ENCODE data around the gene PEX5L. TPM values are rescaled to one million over a fixed set of nuclear protein-coding genes. Genes with fewer than 3 reads are reported as not detected.

The PEX5L gene
- total RNA-seq, 4 donors from 2014 or later, result 0.16 TPM; not detected in 3

DNA sequence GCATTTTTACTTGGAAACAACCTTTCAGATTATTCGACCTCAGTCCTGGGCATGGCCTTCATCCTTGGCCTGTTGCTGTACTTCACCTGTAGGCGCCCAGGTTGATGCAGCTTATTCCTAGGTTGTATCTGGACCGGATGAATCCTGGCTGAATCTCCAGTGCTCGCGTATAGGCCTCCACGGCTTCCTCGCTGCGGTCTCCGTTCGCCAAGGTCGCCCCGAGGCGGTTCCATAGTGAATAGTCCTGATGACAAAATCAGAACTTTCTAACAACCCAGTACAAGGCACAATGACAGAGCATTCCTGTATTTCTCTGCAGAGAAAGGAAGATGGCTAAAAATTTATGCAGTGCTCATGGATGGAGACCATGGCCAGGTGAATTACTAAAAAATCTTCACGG, 229.1 kb downstream of the PEX5L start:
- no peak overlapping the region for H3K4me3 ChIP-seq
- H3K27ac ChIP-seq, result no peak overlapping the region
- no peak for TF ChIP-seq EP300 (IDR thresholded peaks at IDR 0.05)
- TF ChIP-seq POLR2A (IDR thresholded peaks at IDR 0.05), result no peak
- TF ChIP-seq, protein P1, sequence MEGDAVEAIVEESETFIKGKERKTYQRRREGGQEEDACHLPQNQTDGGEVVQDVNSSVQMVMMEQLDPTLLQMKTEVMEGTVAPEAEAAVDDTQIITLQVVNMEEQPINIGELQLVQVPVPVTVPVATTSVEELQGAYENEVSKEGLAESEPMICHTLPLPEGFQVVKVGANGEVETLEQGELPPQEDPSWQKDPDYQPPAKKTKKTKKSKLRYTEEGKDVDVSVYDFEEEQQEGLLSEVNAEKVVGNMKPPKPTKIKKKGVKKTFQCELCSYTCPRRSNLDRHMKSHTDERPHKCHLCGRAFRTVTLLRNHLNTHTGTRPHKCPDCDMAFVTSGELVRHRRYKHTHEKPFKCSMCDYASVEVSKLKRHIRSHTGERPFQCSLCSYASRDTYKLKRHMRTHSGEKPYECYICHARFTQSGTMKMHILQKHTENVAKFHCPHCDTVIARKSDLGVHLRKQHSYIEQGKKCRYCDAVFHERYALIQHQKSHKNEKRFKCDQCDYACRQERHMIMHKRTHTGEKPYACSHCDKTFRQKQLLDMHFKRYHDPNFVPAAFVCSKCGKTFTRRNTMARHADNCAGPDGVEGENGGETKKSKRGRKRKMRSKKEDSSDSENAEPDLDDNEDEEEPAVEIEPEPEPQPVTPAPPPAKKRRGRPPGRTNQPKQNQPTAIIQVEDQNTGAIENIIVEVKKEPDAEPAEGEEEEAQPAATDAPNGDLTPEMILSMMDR (IDR thresholded peaks at IDR 0.05), result no peak
- TF ChIP-seq POLR2AphosphoS5 (IDR thresholded peaks at IDR 0.05), result no peak
- H3K4me1 ChIP-seq, result no peaks in the 10 kb centered on the region
- no peaks in the 10 kb centered on the region for H3K9me3 ChIP-seq
- DNase-seq (ENCODE audit: low spot score in 2 of 2), result no peak
- 96% methylated on average over 14 of the region's 14 CpGs for WGBS
- no peaks in the 10 kb centered on the region for H3K36me3 ChIP-seq
- H3K27me3 ChIP-seq, result no peaks in the 10 kb centered on the region

DNA sequence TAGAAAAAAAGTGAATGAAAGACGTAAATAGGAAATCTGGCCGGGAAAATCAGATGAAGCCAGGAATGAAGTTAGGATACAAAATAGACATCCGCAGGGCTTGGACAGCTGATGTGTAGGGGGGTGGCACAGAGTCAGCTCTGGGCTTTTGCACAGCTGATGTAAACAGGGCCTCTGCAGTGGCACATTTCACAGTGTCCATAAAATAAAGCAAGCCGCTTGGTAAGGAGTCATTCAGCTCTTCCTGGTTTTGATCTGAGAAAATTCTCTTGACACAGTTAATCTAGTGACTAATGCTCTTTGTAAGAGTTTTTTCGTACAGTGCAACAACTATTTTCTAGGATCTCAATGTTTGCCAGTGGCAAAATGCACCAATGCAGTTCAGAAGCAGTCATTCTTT, 230.6 kb downstream of the PEX5L start:
- no peak for TF ChIP-seq POLR2A (IDR thresholded peaks at IDR 0.05)
- WGBS, result 69% methylated on average over 5 of the region's 5 CpGs
- Histone ChIP-seq H3K9me3 (no peaks in the 10 kb centered on the region), H3K27me3 (no peaks in the 10 kb centered on the region), H3K36me3 (no peaks in the 10 kb centered on the region), H3K4me1 (no peaks in the 10 kb centered on the region), H3K27ac (no peak overlapping the region), H3K4me3 (no peak overlapping the region)
- no peak for DNase-seq (ENCODE audit: low spot score in 2 of 2)

DNA sequence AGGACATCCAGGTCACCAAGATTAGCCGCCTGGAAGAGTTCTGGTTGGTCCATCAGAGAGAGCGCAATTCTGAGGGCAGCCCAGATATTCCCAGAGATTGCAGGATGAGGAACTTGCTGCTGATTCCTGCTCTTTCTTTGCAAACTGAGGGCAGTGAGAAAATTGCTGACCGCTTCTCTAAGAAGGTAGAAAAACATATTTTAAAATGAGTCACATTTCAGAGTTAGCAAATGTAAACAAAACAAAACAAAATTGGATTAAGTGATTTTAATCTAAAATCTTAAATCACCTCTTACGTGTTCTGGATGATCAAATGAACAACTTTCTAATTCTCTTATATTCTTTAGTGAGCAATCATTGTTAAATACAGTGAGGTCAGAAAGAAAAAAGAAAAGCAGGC, 234.9 kb downstream of the PEX5L start:
- WGBS, result 85% methylated on average over 4 of the region's 4 CpGs
- no peak for TF ChIP-seq EP300 (IDR thresholded peaks at IDR 0.05)
- TF ChIP-seq, protein P1 (IDR thresholded peaks at IDR 0.05), result no peak
- TF ChIP-seq POLR2AphosphoS5 (IDR thresholded peaks at IDR 0.05), result no peak
- TF ChIP-seq POLR2A (IDR thresholded peaks at IDR 0.05), result no peak
- no peaks in the 10 kb centered on the region for H3K4me1 ChIP-seq

DNA sequence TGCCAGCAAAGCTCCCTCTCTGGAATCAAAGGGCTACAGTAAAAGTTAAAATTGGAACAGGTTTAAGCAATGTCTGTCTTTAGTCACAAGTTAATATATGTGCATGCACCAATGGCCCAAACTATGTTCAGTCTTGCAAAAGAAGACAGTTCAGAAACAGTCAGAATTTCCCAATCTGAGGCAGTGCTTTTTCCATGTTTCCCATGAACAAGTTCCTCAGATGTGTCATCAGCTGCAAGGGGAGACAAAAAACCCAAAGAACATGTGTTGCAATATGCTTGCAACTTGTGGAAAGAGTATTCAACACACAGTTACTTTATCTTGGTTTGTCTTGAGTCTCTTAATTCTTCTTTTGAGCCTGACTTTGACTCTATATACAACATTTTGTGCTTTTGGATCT, 235.5 kb downstream of the PEX5L start:
- H3K36me3 ChIP-seq, result no peaks in the 10 kb centered on the region
- no peaks in the 10 kb centered on the region for H3K27me3 ChIP-seq
- TF ChIP-seq POLR2AphosphoS5 (IDR thresholded peaks at IDR 0.05) (no peak), EP300 (IDR thresholded peaks at IDR 0.05) (no peak), POLR2A (IDR thresholded peaks at IDR 0.05) (no peak)
- TF ChIP-seq, protein P1 (IDR thresholded peaks at IDR 0.05), result no peak
- H3K27ac ChIP-seq, result no peak overlapping the region
- DNase-seq (ENCODE audit: low spot score in 2 of 2), result no peak
- no peak overlapping the region for H3K4me3 ChIP-seq
- H3K9me3 ChIP-seq, result no peaks in the 10 kb centered on the region
- no peaks in the 10 kb centered on the region for H3K4me1 ChIP-seq

More for the DNA sequence above, 234.9 kb downstream of the PEX5L start:
- Histone ChIP-seq H3K9me3 (no peaks in the 10 kb centered on the region), H3K27ac (no peak overlapping the region), H3K27me3 (no peaks in the 10 kb centered on the region), H3K4me3 (no peak overlapping the region), H3K36me3 (no peaks in the 10 kb centered on the region)
- DNase-seq (ENCODE audit: low spot score in 2 of 2), result no peak

DNA sequence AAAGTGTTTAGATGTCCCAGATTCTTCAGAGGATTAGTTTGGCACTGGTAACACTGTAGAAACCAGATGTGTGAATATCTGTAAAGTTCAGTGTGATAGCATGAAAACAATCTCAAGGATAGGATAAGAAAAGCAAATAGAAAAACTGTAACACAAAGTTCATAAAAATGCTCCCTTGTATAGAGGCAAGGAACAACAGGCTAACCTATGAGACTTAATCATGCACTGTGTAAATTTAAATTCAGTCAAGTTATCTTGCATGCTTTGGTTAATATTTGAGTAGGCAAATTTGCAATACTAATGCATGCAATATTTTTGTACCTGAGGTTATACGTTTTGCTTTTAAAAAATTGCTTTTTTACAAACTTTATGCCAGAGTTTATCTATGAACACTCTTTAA, 239.5 kb downstream of the PEX5L start:
- TF ChIP-seq, protein P1 (IDR thresholded peaks at IDR 0.05), result no peak
- TF ChIP-seq POLR2A (IDR thresholded peaks at IDR 0.05) (no peak), POLR2AphosphoS5 (IDR thresholded peaks at IDR 0.05) (no peak), EP300 (IDR thresholded peaks at IDR 0.05) (no peak)
- H3K4me1 ChIP-seq, result no peaks in the 10 kb centered on the region
- H3K36me3 ChIP-seq, result no peaks in the 10 kb centered on the region
- no peaks in the 10 kb centered on the region for H3K27me3 ChIP-seq
- no peak overlapping the region for H3K27ac ChIP-seq
- DNase-seq (ENCODE audit: low spot score in 2 of 2), result no peak
- 72% methylated on average over 1 of the region's 1 CpG for WGBS
- no peaks in the 10 kb centered on the region for H3K9me3 ChIP-seq
- no peak overlapping the region for H3K4me3 ChIP-seq

DNA sequence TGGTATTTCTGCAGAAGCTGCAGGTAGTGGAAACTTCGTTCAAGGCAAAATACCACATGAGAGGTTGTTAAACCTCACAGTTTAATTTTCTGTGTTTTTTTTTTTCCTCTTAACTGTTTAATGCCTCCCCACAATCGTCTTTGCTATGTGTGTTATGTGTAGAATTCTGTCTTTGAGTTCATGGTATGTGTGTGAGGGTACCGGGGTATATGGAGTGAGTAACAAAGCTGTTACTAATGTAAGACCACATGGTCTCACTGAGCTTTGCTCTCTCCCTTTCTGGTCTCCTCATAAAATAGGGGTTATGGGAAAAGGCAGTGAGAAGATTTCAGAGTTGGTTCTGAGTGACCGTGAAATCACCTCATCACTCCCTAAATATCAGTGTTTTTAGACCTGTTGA, 240.3 kb downstream of the PEX5L start:
- Histone ChIP-seq H3K27me3 (no peaks in the 10 kb centered on the region), H3K36me3 (no peaks in the 10 kb centered on the region), H3K4me1 (no peaks in the 10 kb centered on the region), H3K4me3 (no peak overlapping the region), H3K9me3 (no peaks in the 10 kb centered on the region), H3K27ac (no peak overlapping the region)
- TF ChIP-seq, protein P1 (IDR thresholded peaks at IDR 0.05), result no peak
- TF ChIP-seq POLR2AphosphoS5 (IDR thresholded peaks at IDR 0.05) (no peak), POLR2A (IDR thresholded peaks at IDR 0.05) (no peak), EP300 (IDR thresholded peaks at IDR 0.05) (no peak)
- WGBS, result 60% methylated on average over 4 of the region's 4 CpGs
- no peak for DNase-seq (ENCODE audit: low spot score in 2 of 2)

All from suprapubic skin (tissue), 4 donors.